BE2C (cell line): ENCODE measurements around the gene LSAMP.

Source experiments
- DNase-seq: peaks from one replicate; pipeline ENCODE4 v3.0.0-alpha.2; 2020
- H3K27me3 ChIP-seq: fragments of 250-450 bp; sonication (Bioruptor Pico); 2 replicates; pipeline ENCODE4 v1.5.1; 2020; ENCODE audit warnings: mild to moderate bottlenecking
- H3K36me3 ChIP-seq: fragments of 250-450 bp; sonication (Bioruptor Pico); 2 replicates; pipeline ENCODE4 v1.5.1; 2020; ENCODE audit warnings: mild to moderate bottlenecking
- H3K4me1 ChIP-seq: fragments of 250-450 bp; sonication (Bioruptor Pico); 2 replicates; pipeline ENCODE4 v1.5.1; 2020
- H3K4me3 ChIP-seq: 2 replicates; pipeline ENCODE4 v1.5.1; 2011; ENCODE audit warnings: low read depth, low read length
- H3K9me3 ChIP-seq: fragments of 250-450 bp; sonication (Bioruptor Pico); 2 replicates; pipeline ENCODE4 v1.5.1; 2020
- CTCF ChIP-seq: IDR thresholded peaks from 2 replicates; pipeline ENCODE4 v1.5.1; 2012; ENCODE audit warnings: mild to moderate bottlenecking, low read depth, low read length

LSAMP gene

GRCh38 chr3:115901008-115901407, 544.3 kb downstream of the LSAMP start:
- DNase-seq, result no peak
- Histone ChIP-seq H3K36me3 (no peaks in the 10 kb centered on the region), H3K27me3 (no peaks in the 10 kb centered on the region), H3K4me1 (no peaks in the 10 kb centered on the region), H3K4me3 (no peak overlapping the region), H3K9me3 (no peaks in the 10 kb centered on the region)
- no peak for TF ChIP-seq CTCF

GRCh38 chr3:115899535-115899934, 545.8 kb downstream of the LSAMP start:
- Histone ChIP-seq H3K27me3 (no peaks in the 10 kb centered on the region), H3K4me1 (no peaks in the 10 kb centered on the region), H3K4me3 (no peak overlapping the region), H3K9me3 (no peaks in the 10 kb centered on the region), H3K36me3 (no peaks in the 10 kb centered on the region)
- no peak for TF ChIP-seq CTCF
- DNase-seq, result no peak

GRCh38 chr3:115898656-115899410, 546.5 kb downstream of the LSAMP start:
- Histone ChIP-seq H3K4me1 (no peaks in the 10 kb centered on the region; the same call in 1 of the 2 replicates), H3K4me3 (no peak overlapping the region), H3K36me3 (no peaks in the 10 kb centered on the region), H3K9me3 (no peaks in the 10 kb centered on the region), H3K27me3 (no peaks in the 10 kb centered on the region)
- no peak for TF ChIP-seq CTCF
- DNase-seq, result no peak

- DNase-seq, result no peak
- Histone ChIP-seq H3K36me3 (no peaks in the 10 kb centered on the region), H3K4me3 (no peak overlapping the region), H3K9me3 (no peaks in the 10 kb centered on the region), H3K4me1 (peaks cover 4% of the 10 kb centered on the region), H3K27me3 (no peaks in the 10 kb centered on the region)
- no peak for TF ChIP-seq CTCF
Measured at GRCh38 chr3:115891006-115891636, 554.2 kb downstream of the LSAMP start.

- H3K27me3 ChIP-seq, result no peaks in the 10 kb centered on the region
- TF ChIP-seq CTCF, result no peak
- H3K9me3 ChIP-seq, result no peaks in the 10 kb centered on the region
- peaks cover 4% of the 10 kb centered on the region for H3K4me1 ChIP-seq
- no peaks in the 10 kb centered on the region for H3K36me3 ChIP-seq
- no peak overlapping the region for H3K4me3 ChIP-seq
- DNase-seq, result no peak
Measured at GRCh38 chr3:115890579-115890978, 554.7 kb downstream of the LSAMP start.

GRCh38 chr3:115885621-115886020, 559.7 kb downstream of the LSAMP start:
- H3K9me3 ChIP-seq, result no peaks in the 10 kb centered on the region
- H3K27me3 ChIP-seq, result no peaks in the 10 kb centered on the region
- no peak overlapping the region for H3K4me3 ChIP-seq
- no peaks in the 10 kb centered on the region; the same call in 1 of the 2 replicates for H3K4me1 ChIP-seq
- no peak for TF ChIP-seq CTCF
- H3K36me3 ChIP-seq, result no peaks in the 10 kb centered on the region
- no peak for DNase-seq
